ENCODE results near the gene RHOT2. TPM values are rescaled to one million over a fixed set of nuclear protein-coding genes. Genes with fewer than 3 reads are reported as not detected.

RHOT2 gene
- total and polyA plus RNA-seq, 2 of the 8 experiments (the other 6 are each of a cell fraction or from before 2014, with no cell fraction given): 149 to 194 TPM

GRCh38 chr16:720990-721764 is 53.2 kb downstream of the RHOT2 start, which contains the start of gene ANTKMT:
ANTKMT (plus strand) TSS chr16:721146; CDS start chr16:721275, 129 bp downstream.
- peaks cover 0 to 22% (median 14%) of the 10 kb centered on the region in 4 experiments; a peak in 5 of 7 replicates for H3K4me1 ChIP-seq (replicated peaks in 1 of 4; ENCODE audit: control insufficient read depth in 3 of 4, insufficient read depth in 4 of 4, low read length in 3 of 4)
- H3K56ac ChIP-seq (replicated peaks; ENCODE audit: insufficient read length, low read depth, low read length): peak within 1 kb of the TSS; percentile 95
- H3K9ac ChIP-seq (replicated peaks in 1 of 4; ENCODE audit: extremely low read depth in 1 of 4, low read depth in 3 of 4, low read length in 3 of 4): peak within 1 kb of the TSS; percentile 77 to 88 (median 80)
- no peak within 1 kb of the TSS for H2AK5ac ChIP-seq (ENCODE audit: low read depth, low read length)
- H4K20me1 ChIP-seq (replicated peaks in 1 of 2; ENCODE audit: control insufficient read depth in 1 of 2, insufficient read depth in 2 of 2, low read length in 2 of 2): peaks cover 4 to 21% of the 10 kb centered on the region in 2 experiments
- no peaks in the 10 kb centered on the region for H3K79me1 ChIP-seq (ENCODE audit: low read depth, low read length)
- H4K91ac ChIP-seq (replicated peaks; ENCODE audit: insufficient read length, low read length): peak within 1 kb of the TSS; percentile 97
- peak within 1 kb of the TSS; percentile 76 to 83 for H3K4me2 ChIP-seq (ENCODE audit: insufficient read depth in 1 of 2, low read depth in 2 of 2, low read length in 2 of 2)
- H2BK12ac ChIP-seq (ENCODE audit: low read depth, low read length): peak within 1 kb of the TSS; percentile 23; the same call in 1 of the 2 replicates
- no peak within 1 kb of the TSS; the same call in 1 of the 2 replicates for H2BK15ac ChIP-seq (ENCODE audit: low read length)
- no peaks in the 10 kb centered on the region for H3K79me2 ChIP-seq (ENCODE audit: control insufficient read depth in 1 of 2, insufficient read depth in 2 of 2, low read length in 2 of 2)
- peak within 1 kb of the TSS; percentile 89 for H3K27ac ChIP-seq (ENCODE audit: low read depth, low read length)
- peak within 1 kb of the TSS; percentile 95 for H2BK5ac ChIP-seq (ENCODE audit: low read depth, low read length)
- no peak within 1 kb of the TSS for H3K14ac ChIP-seq (ENCODE audit: insufficient read length)
- peak within 1 kb of the TSS; percentile 93 for H4K8ac ChIP-seq (ENCODE audit: extremely low read depth, insufficient read depth, low read length)
- H3K27me3 ChIP-seq (replicated peaks in 1 of 4; ENCODE audit: control insufficient read depth in 3 of 4, extremely low read depth in 1 of 4, insufficient read depth in 3 of 4, low read length in 3 of 4): peaks cover 0 to 26% (median 6%) of the 10 kb centered on the region in 4 experiments; a peak in 5 of 7 replicates
- peaks cover 9% of the 10 kb centered on the region; the same call in 1 of the 2 replicates for H3K23me2 ChIP-seq (ENCODE audit: low read depth, low read length)
- H2BK120ac ChIP-seq (replicated peaks; ENCODE audit: low read depth, low read length): no peak within 1 kb of the TSS
- H2BK20ac ChIP-seq (ENCODE audit: low read length): no peak within 1 kb of the TSS
- peak within 1 kb of the TSS; percentile 75 to 77 (median 76) for H3K4me3 ChIP-seq (ENCODE audit: extremely low read depth in 1 of 4, insufficient read depth in 2 of 4, low read depth in 3 of 4, low read length in 4 of 4)
- peak in 1 of 2 experiments; percentile 93 for DNase-seq (ENCODE audit: low read depth in 1 of 2, low spot score in 2 of 2)
- peak within 1 kb of the TSS; percentile 83 for H4K5ac ChIP-seq (ENCODE audit: insufficient read length, low read depth, low read length)
- ChIA-PET POLR2A (ENCODE audit: partially characterized antibody) (interaction anchor here (0.6 to 23.0 kb wide), 26 partner anchors 5 to 135 kb away, joined by 3 to 353 read pairs (median 5); partner anchors contain the start of genes ANTKMT, CCDC78, CHTF18 and GNG13), CTCF (ENCODE audit: partially characterized antibody) (interaction anchor here (1.0 to 35.8 kb wide), 6 partner anchors 4 to 327 kb away, joined by 3 to 977 read pairs (median 216); partner anchors contain the start of genes ANTKMT, CCDC78, CHTF18 and CIAO3)
- 7% methylated on average over 68 of the region's 106 CpGs; no CpG with 5 or more reads in 1 of the 2 experiments for WGBS, 2 experiments (ENCODE audit: extremely low coverage in 1 of 2, insufficient coverage in 1 of 2, insufficient read length in 1 of 2, insufficient replicate concordance in 2 of 2, low coverage in 1 of 2, low lambda C conversion rate in 2 of 2, missing lambda C conversion rate in 1 of 2)
- peaks cover 0 to 6% (median 0%) of the 10 kb centered on the region in 4 experiments; a peak in 1 of 8 replicates for H3K36me3 ChIP-seq (ENCODE audit: control insufficient read depth in 2 of 4, insufficient read depth in 4 of 4, low read length in 3 of 4)
- H3K4ac ChIP-seq (replicated peaks; ENCODE audit: insufficient read length, low read depth, low read length): peak within 1 kb of the TSS; percentile 96
- FAIRE-seq: no peak
- peak within 1 kb of the TSS; percentile 95 for H3K18ac ChIP-seq (ENCODE audit: extremely low read depth, low read length)
- no peak within 1 kb of the TSS; the same call in 1 of the 2 replicates for H2AFZ ChIP-seq (ENCODE audit: low read length)
- no peak within 1 kb of the TSS for H3K23ac ChIP-seq (ENCODE audit: insufficient read length)
- no peaks in the 10 kb centered on the region; a peak in 1 of 4 replicates for H3K9me3 ChIP-seq (ENCODE audit: insufficient read depth in 2 of 2, low read depth in 1 of 2, low read length in 1 of 2)
- 0 out of 4 replicates have a peak, but pooled peaks of 1 of the 3 experiments have one; percentile 10 for TF ChIP-seq CTCF (IDR thresholded peaks at IDR 0.05; ENCODE audit: control extremely low read depth in 1 of 3, insufficient read depth in 1 of 3, low read depth in 1 of 3, low read length in 3 of 3)
- no peak for TF ChIP-seq FOSL1 (IDR thresholded peaks at IDR 0.05; ENCODE audit: insufficient read depth, low read depth, low read length)
- TF ChIP-seq GABPA (IDR thresholded peaks at IDR 0.05; ENCODE audit: borderline replicate concordance, insufficient read depth, low read length): peak; percentile 95
- TF ChIP-seq KDM4A (IDR thresholded peaks at IDR 0.05; ENCODE audit: low read depth, low read length, severe bottlenecking): peak; percentile 37
- peak; percentile 100 for TF ChIP-seq MAX (IDR thresholded peaks at IDR 0.05)
- no peak for TF ChIP-seq BCL11A (IDR thresholded peaks at IDR 0.05; ENCODE audit: low read depth in 2 of 2, low read length in 2 of 2)

All from H1 (cell line).